Measurements from ENCODE around the gene HADH.

DNA sequence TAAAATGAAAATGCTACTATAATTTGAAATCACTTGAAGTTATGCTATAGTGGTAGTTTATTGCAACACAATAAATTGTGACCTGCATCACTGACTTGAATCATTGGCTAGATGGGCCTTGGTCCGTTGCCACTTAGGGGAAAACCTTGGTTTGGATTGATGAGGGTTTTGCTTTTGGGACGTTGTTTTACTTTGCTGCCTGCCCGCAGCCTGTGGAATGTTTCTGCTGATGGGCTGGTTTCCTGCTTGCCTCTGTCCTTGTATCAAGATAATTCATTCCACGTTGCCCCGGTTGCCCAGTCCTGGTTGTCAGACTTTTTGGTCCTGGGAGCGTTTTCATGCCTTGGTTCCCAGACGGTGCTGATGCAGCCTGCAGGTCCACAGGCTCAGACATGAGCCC, 18.3 kb downstream of the HADH start:
- no peak for TF ChIP-seq NR2C2 (CRISPR knock-in tag; IDR thresholded peaks at IDR 0.05)
- TF ChIP-seq CTCF (IDR thresholded peaks at IDR 0.05): no peak
- TF ChIP-seq, protein P1, sequence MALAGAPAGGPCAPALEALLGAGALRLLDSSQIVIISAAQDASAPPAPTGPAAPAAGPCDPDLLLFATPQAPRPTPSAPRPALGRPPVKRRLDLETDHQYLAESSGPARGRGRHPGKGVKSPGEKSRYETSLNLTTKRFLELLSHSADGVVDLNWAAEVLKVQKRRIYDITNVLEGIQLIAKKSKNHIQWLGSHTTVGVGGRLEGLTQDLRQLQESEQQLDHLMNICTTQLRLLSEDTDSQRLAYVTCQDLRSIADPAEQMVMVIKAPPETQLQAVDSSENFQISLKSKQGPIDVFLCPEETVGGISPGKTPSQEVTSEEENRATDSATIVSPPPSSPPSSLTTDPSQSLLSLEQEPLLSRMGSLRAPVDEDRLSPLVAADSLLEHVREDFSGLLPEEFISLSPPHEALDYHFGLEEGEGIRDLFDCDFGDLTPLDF (CRISPR knock-in tag; IDR thresholded peaks at IDR 0.05): no peak
- TF ChIP-seq NR1H2 (CRISPR knock-in tag; IDR thresholded peaks at IDR 0.05): no peak
- no peak for TF ChIP-seq USF1 (CRISPR knock-in tag; IDR thresholded peaks at IDR 0.05)
- TF ChIP-seq ZBTB21 (CRISPR knock-in tag; IDR thresholded peaks at IDR 0.05; ENCODE audit: borderline replicate concordance): no peak
- TF ChIP-seq, protein P2, sequence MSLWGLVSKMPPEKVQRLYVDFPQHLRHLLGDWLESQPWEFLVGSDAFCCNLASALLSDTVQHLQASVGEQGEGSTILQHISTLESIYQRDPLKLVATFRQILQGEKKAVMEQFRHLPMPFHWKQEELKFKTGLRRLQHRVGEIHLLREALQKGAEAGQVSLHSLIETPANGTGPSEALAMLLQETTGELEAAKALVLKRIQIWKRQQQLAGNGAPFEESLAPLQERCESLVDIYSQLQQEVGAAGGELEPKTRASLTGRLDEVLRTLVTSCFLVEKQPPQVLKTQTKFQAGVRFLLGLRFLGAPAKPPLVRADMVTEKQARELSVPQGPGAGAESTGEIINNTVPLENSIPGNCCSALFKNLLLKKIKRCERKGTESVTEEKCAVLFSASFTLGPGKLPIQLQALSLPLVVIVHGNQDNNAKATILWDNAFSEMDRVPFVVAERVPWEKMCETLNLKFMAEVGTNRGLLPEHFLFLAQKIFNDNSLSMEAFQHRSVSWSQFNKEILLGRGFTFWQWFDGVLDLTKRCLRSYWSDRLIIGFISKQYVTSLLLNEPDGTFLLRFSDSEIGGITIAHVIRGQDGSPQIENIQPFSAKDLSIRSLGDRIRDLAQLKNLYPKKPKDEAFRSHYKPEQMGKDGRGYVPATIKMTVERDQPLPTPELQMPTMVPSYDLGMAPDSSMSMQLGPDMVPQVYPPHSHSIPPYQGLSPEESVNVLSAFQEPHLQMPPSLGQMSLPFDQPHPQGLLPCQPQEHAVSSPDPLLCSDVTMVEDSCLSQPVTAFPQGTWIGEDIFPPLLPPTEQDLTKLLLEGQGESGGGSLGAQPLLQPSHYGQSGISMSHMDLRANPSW (CRISPR knock-in tag; conservative IDR thresholded peaks at IDR 0.05; ENCODE audit: low read depth): no peak
- TF ChIP-seq ZNF121 (CRISPR knock-in tag; IDR thresholded peaks at IDR 0.05): no peak
- TF ChIP-seq, protein P3, sequence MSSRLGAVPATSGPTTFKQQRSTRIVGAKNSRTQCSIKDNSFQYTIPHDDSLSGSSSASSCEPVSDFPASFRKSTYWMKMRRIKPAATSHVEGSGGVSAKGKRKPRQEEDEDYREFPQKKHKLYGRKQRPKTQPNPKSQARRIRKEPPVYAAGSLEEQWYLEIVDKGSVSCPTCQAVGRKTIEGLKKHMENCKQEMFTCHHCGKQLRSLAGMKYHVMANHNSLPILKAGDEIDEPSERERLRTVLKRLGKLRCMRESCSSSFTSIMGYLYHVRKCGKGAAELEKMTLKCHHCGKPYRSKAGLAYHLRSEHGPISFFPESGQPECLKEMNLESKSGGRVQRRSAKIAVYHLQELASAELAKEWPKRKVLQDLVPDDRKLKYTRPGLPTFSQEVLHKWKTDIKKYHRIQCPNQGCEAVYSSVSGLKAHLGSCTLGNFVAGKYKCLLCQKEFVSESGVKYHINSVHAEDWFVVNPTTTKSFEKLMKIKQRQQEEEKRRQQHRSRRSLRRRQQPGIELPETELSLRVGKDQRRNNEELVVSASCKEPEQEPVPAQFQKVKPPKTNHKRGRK (CRISPR knock-in tag; IDR thresholded peaks at IDR 0.05; ENCODE audit: borderline replicate concordance): no peak
- no peak for TF ChIP-seq GABPB1 (CRISPR knock-in tag; IDR thresholded peaks at IDR 0.05)
